Skeletal muscle satellite cell (primary cell): Measurements from ENCODE around the gene FBXL3.
"Not testable (repeated sequence)": the region's sequence is repeated elsewhere in the genome, so short reads cannot be mapped to it uniquely, and the experiment has no call there.

Source experiments
- H3K27me3 ChIP-seq: 2 replicates; pipeline ENCODE4 v1.7.0; 2013; ENCODE audit warnings: low read length; ENCODE audit not compliant: control insufficient read depth, insufficient read depth
- H3K36me3 ChIP-seq: 2 replicates; pipeline ENCODE4 v1.7.0; 2013; ENCODE audit warnings: mild to moderate bottlenecking, control low read depth, low read length; ENCODE audit not compliant: insufficient read depth
- H3K4me1 ChIP-seq: 2 replicates; pipeline ENCODE4 v1.7.0; 2013; ENCODE audit warnings: low read length; ENCODE audit not compliant: control insufficient read depth, insufficient read depth
- H3K4me2 ChIP-seq: 2 replicates; pipeline ENCODE4 v1.7.0; 2013; ENCODE audit warnings: mild to moderate bottlenecking, low read length
- H3K4me3 ChIP-seq: 2 replicates; pipeline ENCODE4 v1.7.0; 2013; ENCODE audit warnings: low read length
- H3K9ac ChIP-seq: 2 replicates; pipeline ENCODE4 v1.7.0; 2013; ENCODE audit warnings: mild to moderate bottlenecking, low read depth, low read length, moderate library complexity
- H3K9me3 ChIP-seq: replicated peaks from 2 replicates; pipeline ENCODE4 v1.7.0; 2013; ENCODE audit warnings: mild to moderate bottlenecking, control low read depth, low read length

Gene FBXL3

GRCh38 chr13:76959734-76960133 is 67.2 kb downstream of the FBXL3 start:
- H3K27me3 ChIP-seq, H3K4me1 ChIP-seq, H3K4me2 ChIP-seq, H3K36me3 ChIP-seq, H3K9ac ChIP-seq, H3K4me3 ChIP-seq, H3K9me3 ChIP-seq: not testable (repeated sequence)

GRCh38 chr13:76958841-76959432 is 68.0 kb downstream of the FBXL3 start:
- no peaks in the 10 kb centered on the region for H3K36me3 ChIP-seq
- no peak overlapping the region for H3K9ac ChIP-seq
- H3K4me1 ChIP-seq = no peaks in the 10 kb centered on the region
- peaks cover 4% of the 10 kb centered on the region for H3K9me3 ChIP-seq
- peaks cover 13% of the 10 kb centered on the region for H3K27me3 ChIP-seq
- no peak overlapping the region for H3K4me3 ChIP-seq
- H3K4me2 ChIP-seq = no peak overlapping the region

GRCh38 chr13:76955661-76956060 is 71.3 kb downstream of the FBXL3 start:
- no peaks in the 10 kb centered on the region for H3K4me1 ChIP-seq
- H3K9me3 ChIP-seq = peaks cover 4% of the 10 kb centered on the region
- no peaks in the 10 kb centered on the region for H3K36me3 ChIP-seq
- H3K9ac ChIP-seq = no peak overlapping the region
- H3K4me2 ChIP-seq = no peak overlapping the region
- peaks cover 33% of the 10 kb centered on the region for H3K27me3 ChIP-seq
- H3K4me3 ChIP-seq = no peak overlapping the region
